CD4-positive, alpha-beta T cell treated with Interleukin-15 for 1 hour (primary cell): Measurements from ENCODE around the gene SETBP1.
"Not testable (repeated sequence)": the region's sequence is repeated elsewhere in the genome, so short reads cannot be mapped to it uniquely, and the experiment has no call there.

Experiments used
- DNase-seq: peaks from one replicate; pipeline ENCODE4 v3.0.0-alpha.2; 2020

Gene SETBP1

GRCh38 chr18:44796429-44797428, 116.0 kb downstream of the SETBP1 start:
- no peak for DNase-seq

- no peak for DNase-seq
These were observed 117.9 kb downstream of the SETBP1 start for GRCh38 chr18:44798433-44799048.

- DNase-seq, result no peak
These were observed 118.8 kb downstream of the SETBP1 start for GRCh38 chr18:44799382-44799906.

DNA sequence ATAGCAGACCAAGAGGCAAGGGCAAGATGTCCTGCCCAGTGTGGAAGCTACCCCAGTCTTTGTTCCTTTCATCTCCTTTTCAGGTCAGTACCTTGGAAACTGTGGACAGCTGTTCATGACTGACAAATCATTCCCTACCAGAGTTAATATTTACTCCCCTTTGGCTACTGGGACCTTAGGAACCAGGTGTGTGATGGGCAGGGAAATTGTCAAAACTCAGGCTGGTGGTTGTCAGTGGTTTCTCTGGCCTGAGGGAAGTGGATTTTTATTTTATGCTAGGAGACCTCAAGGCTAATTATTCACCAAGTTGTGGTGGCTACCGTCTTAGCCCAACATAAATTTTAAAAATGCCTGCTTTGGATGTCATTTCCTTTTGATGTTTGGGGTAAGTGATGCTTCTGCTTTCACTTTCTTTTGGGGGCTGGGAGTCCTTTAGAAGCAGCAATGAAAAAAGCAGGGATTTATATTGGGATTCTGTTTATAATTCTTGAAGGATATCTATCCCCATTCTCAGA, 119.3 kb downstream of the SETBP1 start:
- DNase-seq, result no peak

GRCh38 chr18:44800766-44801165, 120.1 kb downstream of the SETBP1 start:
- not testable (repeated sequence) for DNase-seq

- no peak for DNase-seq
These were observed 121.1 kb downstream of the SETBP1 start for GRCh38 chr18:44801781-44802180.

DNA sequence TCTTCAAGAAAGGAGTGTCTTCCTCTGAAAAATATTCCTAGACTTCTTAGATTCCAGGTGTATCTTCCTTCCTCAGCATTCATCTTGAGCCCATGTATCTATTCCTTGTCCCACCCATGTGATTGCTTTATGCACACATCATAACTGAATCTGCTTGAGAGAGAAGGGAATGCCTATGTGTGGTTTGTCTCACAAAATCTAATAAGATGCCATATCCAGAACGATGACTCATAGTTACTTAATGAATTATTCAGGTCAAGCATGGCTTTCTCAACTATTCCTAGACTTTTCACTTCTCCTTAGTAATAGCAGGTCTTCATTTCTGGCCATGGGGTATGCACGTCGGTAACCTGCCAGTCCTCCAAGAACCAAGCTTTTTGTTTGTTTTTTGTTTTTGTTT, 121.8 kb downstream of the SETBP1 start:
- DNase-seq, result no peak

DNA sequence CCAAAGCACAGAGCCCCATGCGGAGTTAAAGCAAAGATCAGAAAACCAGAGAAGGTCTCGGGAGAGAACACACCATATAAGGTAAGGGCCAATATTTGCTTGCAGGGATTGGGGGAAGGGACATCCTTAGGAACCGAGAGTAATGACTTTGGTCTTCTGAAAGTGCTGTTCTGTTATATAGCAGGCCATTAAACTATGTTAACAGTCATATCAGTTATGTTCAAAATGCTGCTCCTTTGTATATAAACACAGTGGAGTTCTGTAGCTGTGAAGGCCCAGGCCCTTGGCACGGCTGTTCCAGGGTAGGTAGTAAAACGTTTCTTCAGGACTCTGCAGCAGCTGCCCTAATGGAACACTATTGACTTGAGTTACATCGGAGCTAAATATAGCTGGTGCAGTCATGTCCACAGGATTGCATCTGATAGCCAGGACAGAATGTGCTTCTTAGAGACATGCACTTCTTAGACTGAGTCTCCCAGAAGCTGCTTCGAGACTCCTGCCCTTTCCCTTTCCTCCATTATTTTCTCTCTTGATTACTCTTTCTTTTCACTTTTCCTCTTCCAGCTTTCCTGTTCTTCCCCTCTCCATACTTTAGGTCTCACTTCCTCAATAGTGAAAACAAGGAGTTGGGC, 122.4 kb downstream of the SETBP1 start:
- DNase-seq, result no peak

DNA sequence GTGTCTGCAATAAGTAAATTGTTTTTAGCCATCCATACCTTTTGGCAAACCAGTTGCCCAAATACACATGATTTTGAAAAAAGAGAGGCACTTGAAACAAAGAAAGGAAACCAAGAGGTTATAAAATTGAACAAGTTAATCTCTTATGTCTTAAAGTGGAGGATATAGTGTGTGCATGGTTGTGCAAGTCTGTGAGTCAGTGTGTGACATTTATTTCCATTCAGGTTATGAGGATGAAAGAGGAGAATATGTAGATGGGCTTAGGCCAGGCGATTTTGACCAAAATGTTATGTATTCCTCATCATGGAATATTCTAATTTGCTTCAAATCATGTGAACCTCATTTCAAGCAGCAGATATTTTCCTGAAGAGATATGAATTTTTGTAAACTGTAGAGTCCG, 123.3 kb downstream of the SETBP1 start:
- DNase-seq, result no peak

GRCh38 chr18:44805176-44805575, 124.5 kb downstream of the SETBP1 start:
- DNase-seq, result no peak

DNA sequence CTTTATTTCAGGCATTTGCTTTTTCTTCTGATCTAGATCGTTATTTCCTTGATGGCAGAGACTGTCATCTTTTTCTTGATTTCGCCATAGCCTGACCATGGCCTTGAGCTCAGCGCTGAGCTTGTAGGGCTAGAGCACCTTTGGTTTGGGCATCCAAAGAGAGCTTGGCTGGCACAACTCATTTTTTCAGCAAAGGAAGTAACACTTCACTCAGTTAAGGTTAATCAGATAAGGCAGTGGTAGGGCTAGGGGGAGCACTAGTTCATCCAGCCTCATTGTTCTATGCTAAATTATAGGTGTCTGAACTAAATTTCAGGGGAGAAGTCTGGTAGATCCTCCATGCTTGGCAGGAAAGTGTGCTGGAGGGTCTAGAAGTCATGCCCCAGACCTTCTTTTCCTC, 125.0 kb downstream of the SETBP1 start:
- no peak for DNase-seq

GRCh38 chr18:44807766-44808165, 127.1 kb downstream of the SETBP1 start:
- no peak for DNase-seq

- no peak for DNase-seq
These were observed 131.0 kb downstream of the SETBP1 start for GRCh38 chr18:44811572-44812125.

DNA sequence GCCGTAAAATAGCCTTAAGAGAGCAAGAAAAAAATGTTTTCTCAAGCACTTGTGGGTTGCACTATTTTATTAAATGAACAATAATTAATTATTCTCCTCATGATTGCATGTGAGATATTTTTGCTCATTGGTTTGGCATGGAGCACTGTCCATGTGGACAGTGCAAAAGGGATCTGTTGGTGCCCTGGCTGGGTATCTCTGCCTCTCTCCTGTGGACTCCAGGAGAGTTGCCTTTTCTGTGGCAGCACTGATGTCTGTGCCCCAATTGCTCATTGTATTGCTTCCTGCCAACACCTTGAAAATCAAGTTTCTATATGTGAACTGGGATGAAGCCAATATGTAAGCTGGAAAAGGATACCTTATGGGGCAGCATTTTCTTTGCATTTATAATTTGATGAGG, 131.7 kb downstream of the SETBP1 start:
- no peak for DNase-seq

DNA sequence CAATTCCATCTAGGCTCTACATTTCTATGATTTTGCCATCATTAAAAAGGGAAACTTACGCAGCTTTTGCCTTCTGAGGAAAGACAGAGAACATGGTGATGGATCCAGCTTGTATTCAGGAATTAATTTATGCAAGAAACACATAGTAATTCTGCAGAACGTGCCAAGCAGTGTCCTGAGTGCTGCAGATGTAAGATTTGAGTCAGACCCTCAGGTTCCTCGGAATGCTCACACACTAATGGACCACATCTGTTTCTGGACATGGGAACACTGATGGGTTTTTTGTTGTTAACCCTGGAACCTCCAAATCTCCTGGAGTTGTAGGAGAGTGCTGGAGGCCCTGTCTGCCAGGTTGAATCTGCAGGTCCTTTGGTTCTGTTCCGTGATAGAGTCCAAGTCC, 132.9 kb downstream of the SETBP1 start:
- no peak for DNase-seq

DNA sequence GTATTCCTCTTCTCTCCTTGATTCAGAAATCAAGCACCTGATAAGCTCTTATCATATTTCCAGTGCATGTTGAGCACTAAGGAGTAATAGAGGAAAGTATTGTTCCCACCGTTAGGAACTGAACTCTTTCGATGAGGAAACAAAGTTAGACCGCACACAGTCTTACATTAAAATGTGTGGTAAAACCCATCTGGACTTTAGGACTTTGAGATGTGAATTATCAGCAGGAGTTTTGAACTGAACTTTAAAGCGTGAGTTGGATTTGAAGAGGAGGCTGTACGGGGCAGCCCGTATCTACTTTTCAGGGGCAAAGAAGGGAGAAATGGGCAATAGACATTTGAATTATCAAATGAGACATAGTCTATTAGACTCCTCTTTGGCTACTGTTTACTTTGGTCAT, 134.4 kb downstream of the SETBP1 start:
- DNase-seq, result no peak

DNA sequence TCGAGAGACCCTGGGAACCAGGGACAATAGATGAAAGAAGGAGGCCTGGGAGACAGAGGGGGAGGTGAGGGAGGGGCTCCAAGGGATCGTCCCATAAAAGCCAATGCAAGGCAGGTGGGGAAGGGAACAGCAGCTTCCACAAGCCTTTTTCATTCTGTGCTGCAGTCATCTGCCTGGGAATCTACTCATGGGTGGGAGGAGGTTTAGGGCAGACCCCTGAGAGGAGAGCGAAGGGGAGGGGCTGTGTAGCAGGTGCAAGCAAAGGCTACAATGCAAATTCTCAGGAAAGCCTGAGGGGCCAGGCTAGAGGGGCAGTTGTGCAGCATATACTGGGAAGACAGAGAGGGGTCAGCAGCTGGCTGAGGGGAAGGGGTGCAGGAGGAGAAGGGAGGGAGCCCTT, 135.4 kb downstream of the SETBP1 start:
- DNase-seq, result no peak

DNA sequence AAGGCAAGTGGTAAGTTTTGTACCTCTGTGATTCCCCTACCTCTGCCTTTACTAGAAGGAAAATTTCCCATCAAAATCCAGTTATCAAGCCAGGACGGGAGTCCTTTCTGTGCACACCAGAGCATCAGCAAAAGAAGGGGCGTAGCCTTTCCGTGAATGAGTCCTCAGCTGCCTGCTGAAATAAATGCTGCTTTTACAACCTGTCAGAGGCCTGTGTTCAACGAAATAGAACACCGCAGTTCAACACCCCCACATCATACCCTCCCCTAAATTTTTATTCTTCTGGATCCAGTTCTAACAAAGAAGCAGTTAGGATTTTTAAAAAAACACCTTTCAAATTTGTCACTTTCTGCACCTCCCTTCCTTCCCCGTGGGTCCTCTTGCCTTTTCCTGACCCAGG, 135.8 kb downstream of the SETBP1 start:
- no peak for DNase-seq

DNA sequence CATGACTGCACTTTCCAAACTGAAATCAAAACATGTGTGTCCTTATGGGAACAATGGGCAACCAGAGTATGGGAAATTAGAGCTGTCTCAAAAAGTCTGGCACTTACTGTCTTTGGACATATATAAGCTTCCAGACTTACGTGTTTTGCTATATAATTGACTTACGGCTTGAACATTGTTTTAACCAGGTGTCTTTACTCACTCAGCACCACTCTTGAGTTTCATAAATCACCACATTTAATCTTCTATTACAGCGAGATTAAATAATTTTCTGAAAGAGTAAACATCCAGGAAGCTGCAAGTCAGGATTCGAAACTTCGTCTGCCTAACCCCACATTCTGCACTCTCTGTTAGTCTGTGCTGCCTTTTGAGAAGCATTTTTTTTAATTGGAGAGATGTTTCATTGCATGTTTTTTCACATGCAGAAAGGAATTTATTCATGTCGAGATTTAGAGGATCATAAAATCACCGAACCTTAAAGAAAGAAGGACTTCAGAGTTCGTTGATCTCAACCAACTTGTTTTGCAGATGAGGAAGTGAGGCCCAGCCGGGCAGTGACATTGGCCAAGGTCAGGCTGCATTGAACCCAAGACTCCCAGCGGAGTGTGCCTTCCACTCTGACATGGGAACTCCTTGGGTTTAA, 137.3 kb downstream of the SETBP1 start:
- no peak for DNase-seq

- DNase-seq, result no peak
These were observed 138.1 kb downstream of the SETBP1 start for GRCh38 chr18:44818668-44819403.

DNA sequence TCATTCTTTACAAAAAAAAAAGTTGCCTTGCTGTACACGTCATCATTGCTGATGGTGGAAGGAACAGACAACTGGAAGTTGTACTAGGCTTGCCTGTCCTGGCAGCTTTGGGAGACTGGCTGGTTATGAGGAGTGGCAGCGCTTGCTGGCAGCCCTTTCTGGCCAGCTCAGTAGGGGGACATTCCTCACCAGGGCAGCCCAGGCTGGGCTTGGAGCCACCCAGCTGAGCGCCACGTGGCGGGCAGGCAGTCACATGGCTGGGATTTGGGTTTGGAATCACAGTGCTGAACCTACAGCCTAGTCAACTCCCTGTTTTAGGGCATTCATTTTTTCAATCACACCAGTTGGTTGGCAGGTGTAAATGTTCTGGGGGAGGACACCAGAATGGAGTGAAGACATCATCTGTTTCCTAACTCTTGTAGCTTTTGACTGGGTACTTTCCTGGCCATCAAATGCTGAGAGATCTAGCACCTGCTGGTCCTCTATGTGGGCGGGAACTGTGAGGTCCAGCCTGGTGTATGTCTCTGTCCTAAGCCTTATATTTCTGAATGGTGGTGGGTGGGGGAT, 139.3 kb downstream of the SETBP1 start:
- no peak for DNase-seq
